ENCODE measurements around the gene FRS2.
"Not testable (repeated sequence)": the region's sequence is repeated elsewhere in the genome, so short reads cannot be mapped to it uniquely, and the experiment has no call there.

Gene FRS2

GRCh38 chr12:69470189-69471075, at the start of gene FRS2:
FRS2 (plus strand) TSS chr12:69470388; CDS start chr12:69569031, 98,643 bp downstream.
- DNase-seq (ENCODE audit: low read depth): peak; percentile 76

DNA sequence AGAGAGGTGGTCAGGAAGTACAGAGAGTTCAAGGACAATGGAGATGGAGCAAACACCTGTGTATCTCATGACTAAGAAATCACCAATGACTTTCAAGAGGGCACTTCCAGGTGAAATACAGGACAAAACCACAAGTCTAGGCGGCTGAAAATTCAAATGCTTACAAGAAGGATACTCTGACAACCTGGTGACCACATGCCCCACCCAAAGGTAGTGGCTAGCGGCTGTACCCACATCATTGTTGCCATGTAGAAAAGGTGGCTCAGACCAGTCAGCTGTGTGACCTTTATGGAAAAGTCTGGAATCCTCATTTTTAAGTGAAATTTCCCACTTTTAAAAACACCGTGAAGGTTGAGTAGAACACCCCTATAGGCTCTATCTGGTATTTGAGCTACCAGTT, 48.6 kb upstream of the FRS2 start:
- DNase-seq (ENCODE audit: low read depth): no peak

- DNase-seq (ENCODE audit: low read depth): no peak
Observed at GRCh38 chr12:69423037-69423905, 46.9 kb upstream of the FRS2 start.

DNA sequence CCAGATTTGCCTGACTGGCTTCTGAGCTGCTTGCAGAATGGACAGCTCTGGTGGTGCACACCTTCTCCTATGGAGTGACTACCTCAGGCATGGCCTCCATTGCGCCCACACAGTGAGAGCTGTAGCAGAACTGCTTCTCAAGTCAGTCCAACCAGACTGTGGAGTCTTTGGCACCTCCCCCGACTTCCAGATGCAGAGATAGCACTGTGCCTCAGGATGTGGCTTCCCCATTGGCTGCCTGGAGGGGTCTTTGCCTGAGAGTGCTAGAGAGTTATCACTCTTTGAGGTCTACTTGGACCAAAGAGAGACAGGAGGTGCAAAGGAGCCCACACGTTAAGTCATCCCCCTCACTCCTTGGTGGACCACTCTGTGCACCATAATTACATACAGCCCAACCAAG, 44.8 kb upstream of the FRS2 start:
- DNase-seq (ENCODE audit: low read depth): no peak

DNA sequence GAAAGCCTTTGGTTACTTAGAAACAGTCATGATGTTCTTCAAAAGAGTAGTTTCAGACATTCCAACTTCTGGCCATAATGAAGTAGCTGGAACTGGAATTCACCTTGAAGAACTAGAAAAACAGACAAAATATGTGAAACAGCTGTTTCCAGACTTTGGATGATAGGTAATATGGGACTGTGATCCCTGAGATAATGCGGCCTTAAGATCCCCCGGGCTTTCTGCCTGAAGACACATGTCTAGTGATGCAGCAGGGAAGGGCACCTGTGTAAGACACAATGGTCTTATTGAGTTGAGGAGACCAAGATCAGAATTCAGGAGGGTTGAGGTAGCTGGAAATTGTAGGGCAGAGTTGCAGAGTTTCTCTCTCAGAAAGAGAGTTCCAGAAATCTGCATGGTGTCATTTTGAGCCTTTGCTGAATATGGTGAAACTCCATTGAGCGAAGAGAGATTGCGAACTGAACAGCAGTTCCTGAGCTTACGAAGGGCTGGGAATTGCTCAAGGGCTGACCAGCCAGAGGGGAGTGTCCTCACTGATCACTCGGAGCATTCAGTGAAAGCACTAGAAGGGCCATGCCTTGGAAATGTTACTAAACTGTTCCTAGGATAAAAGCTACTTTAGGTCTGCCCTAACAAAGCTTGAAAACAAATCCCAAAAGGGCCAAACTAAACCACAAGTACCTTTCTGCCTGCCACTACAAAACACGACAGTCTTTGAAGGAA, 41.7 kb upstream of the FRS2 start:
- DNase-seq (ENCODE audit: low read depth): no peak

- DNase-seq (ENCODE audit: low read depth): no peak
Observed at GRCh38 chr12:69430942-69431590, 39.1 kb upstream of the FRS2 start.

- DNase-seq (ENCODE audit: low read depth): no peak
Observed at GRCh38 chr12:69431591-69432222, 38.5 kb upstream of the FRS2 start.

- no peak for DNase-seq (ENCODE audit: low read depth)
Observed at GRCh38 chr12:69433653-69434052, 36.5 kb upstream of the FRS2 start.

DNA sequence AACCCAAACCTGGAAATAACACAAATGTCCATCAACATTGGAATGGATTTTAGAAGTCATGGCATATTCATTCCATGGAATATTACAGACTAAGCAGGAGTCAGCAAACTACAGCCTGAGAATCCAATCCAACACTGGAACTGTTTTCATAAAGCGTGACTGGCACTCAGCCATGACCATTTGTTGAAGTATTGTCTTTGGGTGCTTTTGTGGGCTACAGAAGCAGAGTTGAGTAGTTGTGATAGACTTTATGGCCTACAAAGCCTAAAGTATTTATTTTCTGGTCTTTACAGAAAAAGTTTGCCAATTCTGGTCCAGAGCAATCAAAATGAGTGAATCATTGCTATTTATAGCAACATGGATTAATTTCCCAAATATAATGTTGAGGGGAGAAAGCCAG, 34.5 kb upstream of the FRS2 start:
- DNase-seq (ENCODE audit: low read depth): no peak

- DNase-seq (ENCODE audit: low read depth): no peak
Observed at GRCh38 chr12:69437073-69437472, 33.1 kb upstream of the FRS2 start.

- DNase-seq (ENCODE audit: low read depth): no peak
Observed at GRCh38 chr12:69438539-69438938, 31.6 kb upstream of the FRS2 start.

- DNase-seq (ENCODE audit: low read depth): no peak
Observed at GRCh38 chr12:69440016-69440415, 30.2 kb upstream of the FRS2 start.

GRCh38 chr12:69440886-69441285, 29.3 kb upstream of the FRS2 start:
- DNase-seq (ENCODE audit: low read depth): no peak

GRCh38 chr12:69442894-69443293, 27.3 kb upstream of the FRS2 start:
- no peak for DNase-seq (ENCODE audit: low read depth)

DNA sequence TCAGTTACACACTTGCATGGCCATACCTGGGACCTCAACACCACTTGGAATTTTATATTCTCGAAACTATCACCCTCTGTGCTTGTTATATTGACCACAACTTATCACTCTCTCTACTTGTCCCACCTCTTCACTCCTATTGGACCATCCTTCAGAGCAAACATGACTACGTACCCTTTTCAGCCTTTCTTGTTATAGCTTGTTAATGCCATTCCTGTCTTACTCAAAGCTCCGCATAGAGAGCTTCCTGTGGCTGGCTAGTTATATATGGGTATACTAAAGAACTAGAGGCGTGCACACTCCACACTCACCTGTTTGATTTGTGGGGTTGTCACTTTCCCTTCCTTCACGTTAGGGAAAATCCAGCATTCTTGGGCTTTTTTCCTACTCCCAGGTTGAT, 26.3 kb upstream of the FRS2 start:
- no peak for DNase-seq (ENCODE audit: low read depth)

DNA sequence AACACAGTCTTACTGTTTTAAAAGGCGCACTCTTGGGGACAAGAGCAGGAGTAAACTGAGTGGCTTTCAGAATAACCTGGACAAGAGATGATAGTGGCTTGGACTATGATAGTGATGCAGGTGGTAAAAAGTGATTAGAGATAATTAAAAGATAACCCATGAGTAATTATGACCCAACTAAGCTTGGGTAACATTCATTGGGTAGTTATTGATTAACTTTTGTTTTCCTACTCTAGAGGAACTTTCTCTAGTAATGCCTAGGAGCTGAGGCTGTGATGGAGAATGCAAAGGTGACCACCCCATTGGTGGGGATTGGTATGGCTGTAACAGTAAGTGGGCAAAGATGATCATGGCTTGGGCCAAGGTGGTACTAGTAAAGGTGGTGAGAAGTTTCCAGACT, 22.3 kb upstream of the FRS2 start:
- no peak for DNase-seq (ENCODE audit: low read depth)

DNA sequence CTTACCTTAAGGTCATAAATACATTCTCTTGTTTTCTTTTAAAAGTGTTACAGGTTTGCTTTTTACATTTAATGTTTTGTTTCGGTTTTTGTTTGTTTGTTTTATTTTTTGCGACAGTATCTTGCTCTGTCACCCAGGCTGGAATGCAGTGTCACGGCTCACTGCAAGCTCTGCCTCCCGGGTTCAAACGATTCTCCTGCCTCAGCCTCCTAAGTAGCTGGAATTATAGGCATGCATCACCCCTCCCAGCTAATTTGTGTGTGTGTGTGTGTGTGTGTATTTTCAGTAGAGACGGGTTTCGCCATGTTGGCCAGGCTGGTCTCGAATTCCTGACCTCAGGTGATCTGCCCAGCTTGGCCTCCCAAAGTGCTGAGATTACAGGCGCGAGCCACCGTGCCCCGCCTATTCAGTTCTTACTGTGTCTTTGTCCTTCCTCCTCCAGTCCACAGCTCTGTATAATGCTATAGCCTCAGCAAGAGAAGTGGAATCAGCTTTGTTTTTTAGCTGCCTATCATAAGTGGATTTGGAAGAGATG, 17.5 kb upstream of the FRS2 start:
- DNase-seq (ENCODE audit: low read depth): not testable (repeated sequence)

GRCh38 chr12:69456239-69456638, 13.9 kb upstream of the FRS2 start:
- DNase-seq (ENCODE audit: low read depth): no peak

GRCh38 chr12:69457433-69457832, 12.8 kb upstream of the FRS2 start:
- DNase-seq (ENCODE audit: low read depth): no peak

DNA sequence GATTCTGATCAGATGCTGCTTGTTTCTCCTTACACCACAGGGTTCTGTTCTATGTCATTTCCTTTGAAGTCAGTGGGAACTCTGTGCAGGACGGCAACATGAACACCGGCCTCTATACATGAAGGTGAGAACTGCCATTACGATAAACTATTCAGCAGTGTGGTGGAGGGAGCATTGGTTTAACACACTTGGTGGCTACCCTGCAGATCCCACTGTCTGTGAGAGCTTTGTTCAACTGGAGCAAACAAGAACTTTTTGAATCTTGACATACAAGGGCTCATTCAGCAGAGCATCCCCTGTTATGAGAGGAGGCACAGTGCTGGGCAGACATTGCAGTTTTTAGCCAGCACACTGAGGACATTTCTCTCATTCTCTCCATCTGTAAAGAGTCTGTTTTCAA, 10.7 kb upstream of the FRS2 start:
- no peak for DNase-seq (ENCODE audit: low read depth)

DNA sequence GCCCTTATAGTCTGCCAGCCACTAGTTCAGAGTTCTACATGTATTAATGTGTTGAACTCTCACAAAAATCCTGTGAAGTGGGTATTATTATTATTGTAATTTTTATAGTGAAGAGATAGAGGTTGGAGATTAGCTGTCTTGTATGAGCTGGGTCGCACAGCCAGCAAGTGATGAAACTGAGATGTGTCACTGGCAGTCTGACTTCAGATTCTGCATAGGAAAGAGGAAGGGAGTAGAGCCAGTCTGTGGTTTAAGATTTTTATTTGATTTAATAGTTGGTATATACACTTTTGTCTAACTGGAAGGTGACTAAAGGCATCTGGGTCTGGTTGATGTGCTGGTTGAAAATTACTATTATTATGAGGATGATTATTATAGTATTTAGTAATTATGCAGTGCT, 5.8 kb upstream of the FRS2 start:
- no peak for DNase-seq (ENCODE audit: low read depth)

Data from activated T-helper 1 cell treated with Interleukin-2 at 50 U/mL for 16 hours (primary cell).